ENCODE measurements around the gene ANTXR1.

The ANTXR1 gene

GRCh38 chr2:69097148-69097610 is 84.2 kb downstream of the ANTXR1 start:
- no peak for DNase-seq (ENCODE audit: low read depth in 3 of 3)

- no peak for DNase-seq (ENCODE audit: low read depth in 3 of 3)
Observed at GRCh38 chr2:69097891-69098655, 85.1 kb downstream of the ANTXR1 start.

GRCh38 chr2:69099541-69099940 is 86.6 kb downstream of the ANTXR1 start:
- no peak for DNase-seq (ENCODE audit: low read depth in 3 of 3)

GRCh38 chr2:69100220-69100723 is 87.3 kb downstream of the ANTXR1 start:
- DNase-seq (ENCODE audit: low read depth in 3 of 3), result no peak

GRCh38 chr2:69102041-69102593 is 89.1 kb downstream of the ANTXR1 start:
- no peak for DNase-seq (ENCODE audit: low read depth in 3 of 3)

- DNase-seq (ENCODE audit: low read depth in 3 of 3), result no peak
Observed at GRCh38 chr2:69103419-69103818, 90.4 kb downstream of the ANTXR1 start.

GRCh38 chr2:69104261-69104660 is 91.3 kb downstream of the ANTXR1 start:
- no peak for DNase-seq (ENCODE audit: low read depth in 3 of 3)

GRCh38 chr2:69109255-69109654 is 96.3 kb downstream of the ANTXR1 start:
- no peak for DNase-seq (ENCODE audit: low read depth in 3 of 3)

GRCh38 chr2:69111076-69111475 is 98.1 kb downstream of the ANTXR1 start:
- no peak for DNase-seq (ENCODE audit: low read depth in 3 of 3)

- no peak for DNase-seq (ENCODE audit: low read depth in 3 of 3)
Observed at GRCh38 chr2:69113627-69114026, 100.6 kb downstream of the ANTXR1 start.

- DNase-seq (ENCODE audit: low read depth in 3 of 3), result no peak
Observed at GRCh38 chr2:69114534-69114933, 101.6 kb downstream of the ANTXR1 start.

GRCh38 chr2:69116438-69116837 is 103.5 kb downstream of the ANTXR1 start:
- DNase-seq (ENCODE audit: low read depth in 3 of 3), result no peak

GRCh38 chr2:69118609-69119008 is 105.6 kb downstream of the ANTXR1 start:
- DNase-seq (ENCODE audit: low read depth in 3 of 3), result no peak

- DNase-seq (ENCODE audit: low read depth in 3 of 3), result no peak
Observed at GRCh38 chr2:69119104-69119894, 106.3 kb downstream of the ANTXR1 start.

- DNase-seq (ENCODE audit: low read depth in 3 of 3), result no peak
Observed at GRCh38 chr2:69122271-69122670, 109.3 kb downstream of the ANTXR1 start.

GRCh38 chr2:69123182-69123581 is 110.2 kb downstream of the ANTXR1 start:
- DNase-seq (ENCODE audit: low read depth in 3 of 3), result no peak

- DNase-seq (ENCODE audit: low read depth in 3 of 3), result no peak
Observed at GRCh38 chr2:69124343-69124742, 111.4 kb downstream of the ANTXR1 start.

- no peak for DNase-seq (ENCODE audit: low read depth in 3 of 3)
Observed at GRCh38 chr2:69125816-69126215, 112.8 kb downstream of the ANTXR1 start.

- DNase-seq (ENCODE audit: low read depth in 3 of 3), result no peak
Observed at GRCh38 chr2:69126341-69126740, 113.4 kb downstream of the ANTXR1 start.

GRCh38 chr2:69131452-69131851 is 118.5 kb downstream of the ANTXR1 start:
- no peak for DNase-seq (ENCODE audit: low read depth in 3 of 3)

- DNase-seq (ENCODE audit: low read depth in 3 of 3), result no peak
Observed at GRCh38 chr2:69131983-69132675, 119.2 kb downstream of the ANTXR1 start.
